Forelimb muscle (tissue), 1 donor: ENCODE results near the gene CCL8. TPM values are rescaled to one million over a fixed set of nuclear protein-coding genes. Genes with fewer than 3 reads are reported as not detected.

Experiments
- DNase-seq: peaks from one replicate; pipeline ENCODE4 v3.0.0-alpha.2; 2013; ENCODE audit warnings: low read depth
- polyA plus RNA-seq: library from polyadenylated mRNA; unstranded; fragments of 120-200 nt; gene quantifications from one replicate; pipeline ENCODE4 v1.2.1, GENCODE V29; 2013; ENCODE audit not compliant: insufficient read length

Gene CCL8
- polyA plus RNA-seq, 1 donor: 0.68 TPM

- DNase-seq: no peak
Observed at GRCh38 chr17:34367486-34368195, 48.4 kb downstream of the CCL8 start.

DNA sequence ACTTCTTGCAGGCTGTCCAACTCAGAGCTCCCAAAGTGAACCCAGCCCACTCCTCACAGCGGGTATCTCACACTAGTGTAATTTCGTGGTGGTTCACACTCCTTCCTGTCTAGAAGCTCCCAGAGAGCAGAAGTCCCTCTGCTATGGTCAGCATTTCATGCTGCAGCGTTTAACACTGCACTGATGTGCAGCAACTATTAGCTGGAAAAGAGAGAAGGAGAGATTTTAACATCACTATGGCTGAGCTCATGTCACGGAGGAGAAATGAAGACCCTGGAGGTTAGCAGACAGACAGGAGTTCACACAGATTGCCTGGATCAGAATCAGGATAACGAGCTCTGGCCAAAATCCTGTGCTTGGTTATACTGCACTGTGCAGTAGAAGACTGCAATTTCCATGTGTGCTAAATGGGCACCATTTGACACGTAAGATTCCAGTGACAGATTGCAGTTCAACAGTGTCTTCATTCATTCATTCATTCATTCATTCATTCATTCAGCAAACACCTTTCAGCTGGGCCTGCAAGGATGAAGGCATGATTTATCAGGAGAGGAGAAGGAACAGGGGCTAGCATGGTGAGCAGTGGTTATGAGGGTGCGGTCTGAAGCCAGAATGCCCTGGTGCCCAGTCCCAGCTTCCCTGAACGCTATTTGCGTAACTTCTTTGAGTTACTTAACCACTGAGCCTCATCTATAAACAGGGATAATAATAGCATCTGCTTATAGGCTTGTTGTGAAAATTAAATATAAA, 49.1 kb downstream of the CCL8 start:
- DNase-seq: no peak

DNA sequence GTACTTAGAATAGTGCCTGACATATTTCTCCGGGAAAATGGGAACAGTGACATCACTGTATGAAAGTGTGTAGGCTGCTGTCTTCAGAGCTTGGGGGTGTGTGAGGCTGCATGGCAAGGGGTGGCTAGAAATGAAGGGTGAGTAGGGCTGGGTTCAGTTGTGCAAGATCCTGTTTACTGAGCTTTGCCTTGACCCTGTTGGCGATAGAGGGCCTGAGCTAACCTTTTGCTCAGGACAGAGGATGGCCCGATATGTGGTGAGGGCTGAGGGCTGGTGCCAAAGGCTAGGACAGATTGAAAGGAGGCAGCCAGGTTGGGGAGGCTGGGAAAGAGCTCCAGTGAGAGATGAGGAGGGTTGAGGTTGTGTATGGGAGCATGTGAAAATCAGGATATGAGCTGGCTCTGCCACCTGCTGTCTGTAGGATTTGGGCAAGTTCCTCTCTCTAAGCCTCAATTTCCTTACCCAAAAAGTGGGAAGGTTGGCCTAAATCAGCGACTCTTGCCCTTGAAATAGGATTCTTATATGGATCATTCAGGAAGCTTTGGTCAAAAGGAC, 49.8 kb downstream of the CCL8 start:
- no peak for DNase-seq

DNA sequence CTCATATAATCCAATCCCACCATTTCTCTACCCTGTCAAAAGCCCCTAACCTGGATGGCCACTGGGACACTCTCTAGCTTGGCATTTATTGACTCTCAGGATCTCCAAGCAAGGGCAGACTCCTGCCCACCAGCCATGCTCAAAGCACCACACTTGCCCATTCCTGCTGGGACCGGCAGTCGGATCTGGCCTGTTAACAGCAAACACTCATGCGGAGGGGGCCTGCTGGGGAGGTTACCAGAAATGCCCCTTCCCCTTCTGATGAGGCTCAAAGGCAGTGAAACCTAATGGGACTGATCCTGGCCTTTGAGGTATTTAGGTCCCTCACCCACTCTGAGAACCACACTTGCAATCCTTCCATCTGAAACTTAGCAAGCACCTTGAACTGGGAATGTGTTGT, 50.3 kb downstream of the CCL8 start:
- no peak for DNase-seq

DNA sequence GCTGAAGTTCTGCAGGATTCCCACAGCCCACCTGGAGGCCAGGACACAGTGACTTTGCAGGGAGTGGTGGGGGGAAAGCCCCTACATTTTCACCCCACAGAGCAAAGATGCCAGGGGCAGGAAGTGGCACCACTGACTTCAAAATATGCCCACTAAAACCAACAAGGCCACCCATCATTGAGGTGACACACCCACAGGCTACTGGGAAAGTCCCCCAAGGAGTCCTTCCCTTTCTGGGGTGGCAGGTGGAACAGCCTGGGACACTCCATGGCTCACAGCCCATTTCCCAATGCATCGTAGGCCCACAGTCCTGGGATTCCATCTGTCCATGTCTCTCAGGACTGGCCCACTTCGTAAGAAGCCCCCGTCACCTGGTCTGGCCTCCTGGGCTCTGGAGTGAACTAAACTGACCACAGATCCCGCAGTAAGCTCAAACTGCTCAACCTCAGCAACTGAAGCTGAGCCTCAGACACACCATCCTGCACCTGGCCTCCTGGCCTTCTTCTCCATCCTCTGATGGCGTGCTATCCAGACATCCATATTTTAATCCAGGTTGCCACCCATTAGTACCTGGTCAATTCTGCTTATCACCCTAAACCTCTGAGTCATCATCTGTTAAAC, 51.3 kb downstream of the CCL8 start:
- DNase-seq: no peak

DNA sequence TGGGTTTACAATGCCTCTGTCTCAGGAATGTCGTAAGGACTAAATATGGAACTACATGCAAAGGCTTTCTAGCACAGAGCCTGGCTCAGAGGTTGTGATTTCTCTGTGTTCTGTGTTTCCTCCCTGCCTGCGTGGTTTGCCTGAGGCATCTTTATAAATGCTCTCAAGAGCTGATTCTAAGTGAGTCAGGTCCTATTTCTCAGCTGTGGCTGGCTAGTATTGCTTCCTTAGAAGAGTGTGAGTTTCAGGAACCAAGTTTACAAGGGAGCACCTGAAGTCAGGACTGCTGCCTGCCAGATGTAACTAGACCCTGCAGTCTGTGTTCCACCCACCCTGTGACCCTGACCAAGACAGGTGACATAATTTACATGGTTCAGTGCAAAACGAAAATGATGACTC, 51.8 kb downstream of the CCL8 start:
- no peak for DNase-seq

Other genes starting within 250 kb of the CCL8 start
- 51.6 TPM for gene CCL2, start 64.2 kb upstream of the CCL8 start, polyA plus RNA-seq
- gene CCL7, start 49.2 kb upstream of the CCL8 start, polyA plus RNA-seq: not detected
- gene CCL11, start 33.7 kb upstream of the CCL8 start, polyA plus RNA-seq: not detected
- 1.6 TPM for gene CCL13, start 37.0 kb downstream of the CCL8 start, polyA plus RNA-seq
- gene CCL1, start 43.8 kb downstream of the CCL8 start, polyA plus RNA-seq: not detected